Osteoblast (primary cell): Measurements from ENCODE around the gene RAD51B. TPM values are rescaled to one million over a fixed set of nuclear protein-coding genes. Genes with fewer than 3 reads are reported as not detected.

Experiments used
- DNase-seq: peaks from one replicate; pipeline ENCODE4 v3.0.0; 2011; ENCODE audit warnings: low spot score, mixed read lengths; ENCODE audit not compliant: insufficient read length; ENCODE audit errors: missing footprints
- H2AFZ ChIP-seq: 2 replicates; pipeline ENCODE4 v1.6.0; 2011; ENCODE audit warnings: mild to moderate bottlenecking, low read length
- H3K27ac ChIP-seq: 2 replicates; pipeline ENCODE4 v1.5.1; 2011; ENCODE audit warnings: mild to moderate bottlenecking, low read depth, low read length, moderate library complexity
- H3K27me3 ChIP-seq: 2 replicates; pipeline ENCODE4 v1.6.0; 2012; ENCODE audit warnings: mild to moderate bottlenecking, control low read depth, inconsistent platforms, low read length, moderate library complexity; ENCODE audit not compliant: insufficient read depth
- H3K36me3 ChIP-seq: 2 replicates; pipeline ENCODE4 v1.5.1; 2011; ENCODE audit warnings: mild to moderate bottlenecking, low read length, control low read depth, moderate library complexity; ENCODE audit not compliant: insufficient read depth
- H3K4me1 ChIP-seq: 2 replicates; pipeline ENCODE4 v1.5.1; 2011; ENCODE audit warnings: mild to moderate bottlenecking, low read length, control low read depth, moderate library complexity; ENCODE audit not compliant: insufficient read depth
- H3K4me2 ChIP-seq: 2 replicates; pipeline ENCODE4 v1.6.0; 2011; ENCODE audit warnings: mild to moderate bottlenecking, low read length; ENCODE audit not compliant: insufficient read depth
- H3K4me3 ChIP-seq: fragments of 200-600 bp; sonication (generic); 3 replicates; pipeline ENCODE4 v1.5.1; 2012; ENCODE audit warnings: mild to moderate bottlenecking, low read length, inconsistent platforms; ENCODE audit not compliant: insufficient read depth
- H3K79me2 ChIP-seq: 2 replicates; pipeline ENCODE4 v1.6.0; 2012; ENCODE audit warnings: mild to moderate bottlenecking, low read length, control low read depth, inconsistent platforms; ENCODE audit not compliant: insufficient read depth
- H3K9me3 ChIP-seq: 2 replicates; pipeline ENCODE4 v1.5.1; 2011; ENCODE audit warnings: low read depth, low read length, control low read depth
- H4K20me1 ChIP-seq: 2 replicates; pipeline ENCODE4 v1.6.0; 2012; ENCODE audit warnings: mild to moderate bottlenecking, low read length, control low read depth; ENCODE audit not compliant: insufficient read depth
- total RNA-seq: library from RNA; depleted of rRNA; stranded (reverse); fragments of >200 nt; gene quantifications from 2 replicates; pipeline ENCODE4 v1.2.3, GENCODE V29; 2012
- TF ChIP-seq, protein P1 (sequence below): IDR thresholded peaks from 2 replicates; pipeline ENCODE4 v1.5.1; 2011; ENCODE audit warnings: mild to moderate bottlenecking, low read depth, low read length, moderate library complexity; ENCODE audit errors: extremely low read depth

The RAD51B gene
- total RNA-seq, 1 donor = 13.8 TPM

DNA sequence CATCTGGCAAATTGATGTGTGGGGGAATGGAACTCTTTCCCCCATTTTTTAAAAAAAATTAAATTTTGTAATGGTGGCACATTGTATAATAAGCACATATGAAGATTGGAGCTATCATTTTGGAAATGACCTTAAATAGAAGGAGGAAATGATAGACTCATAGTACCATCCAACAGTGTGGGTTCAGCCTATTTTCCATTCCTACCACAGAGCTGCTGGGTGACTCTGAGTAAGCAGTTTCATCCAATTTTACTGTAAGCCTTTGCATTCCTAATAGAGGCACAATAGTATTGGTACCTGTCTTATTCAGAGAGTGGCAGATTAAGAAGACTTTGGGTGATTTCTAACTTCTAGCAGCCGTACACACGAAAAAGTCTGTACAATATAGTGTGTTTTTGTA lies 304.5 kb downstream of the RAD51B start:
- Histone ChIP-seq H2AFZ (no peak overlapping the region), H3K4me3 (no peak overlapping the region), H3K36me3 (no peaks in the 10 kb centered on the region), H4K20me1 (no peaks in the 10 kb centered on the region), H3K4me1 (peaks cover 9% of the 10 kb centered on the region), H3K9me3 (no peaks in the 10 kb centered on the region), H3K27ac (peak overlapping the region; percentile 53), H3K79me2 (no peaks in the 10 kb centered on the region), H3K27me3 (no peaks in the 10 kb centered on the region), H3K4me2 (no peak overlapping the region)
- DNase-seq = no peak
- TF ChIP-seq, protein P1, sequence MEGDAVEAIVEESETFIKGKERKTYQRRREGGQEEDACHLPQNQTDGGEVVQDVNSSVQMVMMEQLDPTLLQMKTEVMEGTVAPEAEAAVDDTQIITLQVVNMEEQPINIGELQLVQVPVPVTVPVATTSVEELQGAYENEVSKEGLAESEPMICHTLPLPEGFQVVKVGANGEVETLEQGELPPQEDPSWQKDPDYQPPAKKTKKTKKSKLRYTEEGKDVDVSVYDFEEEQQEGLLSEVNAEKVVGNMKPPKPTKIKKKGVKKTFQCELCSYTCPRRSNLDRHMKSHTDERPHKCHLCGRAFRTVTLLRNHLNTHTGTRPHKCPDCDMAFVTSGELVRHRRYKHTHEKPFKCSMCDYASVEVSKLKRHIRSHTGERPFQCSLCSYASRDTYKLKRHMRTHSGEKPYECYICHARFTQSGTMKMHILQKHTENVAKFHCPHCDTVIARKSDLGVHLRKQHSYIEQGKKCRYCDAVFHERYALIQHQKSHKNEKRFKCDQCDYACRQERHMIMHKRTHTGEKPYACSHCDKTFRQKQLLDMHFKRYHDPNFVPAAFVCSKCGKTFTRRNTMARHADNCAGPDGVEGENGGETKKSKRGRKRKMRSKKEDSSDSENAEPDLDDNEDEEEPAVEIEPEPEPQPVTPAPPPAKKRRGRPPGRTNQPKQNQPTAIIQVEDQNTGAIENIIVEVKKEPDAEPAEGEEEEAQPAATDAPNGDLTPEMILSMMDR = no peak

DNA sequence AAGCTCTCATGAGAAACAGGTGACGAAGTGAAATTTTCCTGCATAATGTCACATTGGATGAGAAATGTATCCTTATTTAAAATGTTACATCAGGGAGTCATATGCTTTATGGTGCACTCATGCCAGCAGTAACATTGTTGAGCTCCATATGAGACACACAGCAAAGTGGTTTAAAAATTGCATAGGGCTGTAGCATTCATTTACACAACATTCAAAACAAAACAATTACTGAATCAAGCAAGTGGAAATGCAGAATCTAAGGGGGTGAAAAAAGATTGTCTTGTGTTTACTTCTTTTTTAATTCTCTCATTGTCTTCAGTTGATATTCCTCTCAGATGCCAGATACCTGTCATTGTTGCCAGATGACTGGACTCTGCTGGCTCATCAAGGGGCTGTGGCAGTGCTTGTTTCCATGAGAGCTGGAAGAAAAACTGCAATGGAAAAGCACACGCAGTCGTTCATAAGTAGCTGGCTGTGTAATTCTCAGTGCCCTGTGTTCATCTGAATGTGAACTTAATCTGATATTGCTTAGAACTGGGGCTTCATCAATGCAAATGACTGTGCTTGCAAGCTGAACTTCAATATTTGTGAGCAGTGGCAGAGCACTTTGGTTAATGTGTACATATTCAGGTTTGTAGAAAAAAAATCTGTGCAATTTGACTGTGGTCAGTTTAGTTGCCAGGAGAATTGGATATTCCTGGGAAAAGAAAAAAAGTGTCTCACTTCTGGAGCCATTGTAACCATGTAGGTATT lies 305.6 kb downstream of the RAD51B start:
- H3K4me2 ChIP-seq = peak overlapping the region; percentile 56
- H2AFZ ChIP-seq = peak overlapping the region; percentile 30
- peaks cover 9% of the 10 kb centered on the region for H3K4me1 ChIP-seq
- no peaks in the 10 kb centered on the region for H3K27me3 ChIP-seq
- no peaks in the 10 kb centered on the region for H3K79me2 ChIP-seq
- H4K20me1 ChIP-seq = no peaks in the 10 kb centered on the region
- peak; percentile 38 for DNase-seq
- TF ChIP-seq, protein P1 = no peak
- H3K4me3 ChIP-seq = no peak overlapping the region
- no peaks in the 10 kb centered on the region for H3K36me3 ChIP-seq
- H3K9me3 ChIP-seq = no peaks in the 10 kb centered on the region
- H3K27ac ChIP-seq = peak overlapping the region; percentile 73

DNA sequence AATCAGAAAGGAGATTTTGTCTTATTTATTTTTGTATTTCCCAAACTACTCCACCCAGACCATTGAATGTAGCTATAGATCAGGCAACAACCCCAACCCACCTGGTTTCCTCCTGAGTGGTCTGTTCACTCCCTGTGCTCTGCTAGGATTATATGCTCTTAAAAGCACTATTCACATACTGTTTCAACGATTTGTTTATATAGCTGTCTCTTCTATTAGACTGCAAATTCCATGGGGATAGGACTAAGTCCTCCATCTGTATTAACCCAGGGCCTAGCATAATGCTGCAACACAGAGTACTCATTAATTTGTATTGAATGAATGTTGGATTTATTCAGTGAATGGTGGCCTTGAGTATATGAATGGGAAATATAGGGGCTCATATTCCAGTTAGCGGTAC lies 307.6 kb downstream of the RAD51B start:
- no peak overlapping the region for H3K4me3 ChIP-seq
- H2AFZ ChIP-seq = no peak overlapping the region
- TF ChIP-seq, protein P1 = no peak
- H3K36me3 ChIP-seq = no peaks in the 10 kb centered on the region
- H3K27me3 ChIP-seq = no peaks in the 10 kb centered on the region
- H4K20me1 ChIP-seq = no peaks in the 10 kb centered on the region
- no peaks in the 10 kb centered on the region for H3K9me3 ChIP-seq
- H3K27ac ChIP-seq = no peak overlapping the region
- H3K4me2 ChIP-seq = no peak overlapping the region
- H3K79me2 ChIP-seq = no peaks in the 10 kb centered on the region
- no peak for DNase-seq
- H3K4me1 ChIP-seq = peaks cover 9% of the 10 kb centered on the region

DNA sequence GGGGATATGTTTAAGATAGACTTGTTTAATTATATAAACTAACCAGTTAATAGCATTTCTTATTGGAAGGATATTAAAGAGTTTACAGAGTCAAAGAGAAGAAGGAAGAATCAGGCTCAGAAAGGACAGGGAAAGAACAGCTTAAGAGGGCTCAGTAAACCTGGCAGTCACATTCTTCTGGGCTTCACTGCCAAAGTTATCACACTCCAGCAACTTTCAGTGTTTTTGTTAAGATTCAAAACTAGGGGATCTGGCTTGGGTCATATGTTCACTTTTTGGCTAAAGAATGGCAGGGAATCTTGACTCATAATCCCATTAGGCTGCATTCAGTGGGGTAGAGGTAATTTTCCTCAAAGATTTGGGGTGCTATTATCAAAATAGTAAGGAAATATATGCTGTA lies 312.3 kb downstream of the RAD51B start:
- TF ChIP-seq, protein P1 = no peak
- DNase-seq = no peak
- Histone ChIP-seq H3K9me3 (no peaks in the 10 kb centered on the region), H3K27ac (no peak overlapping the region), H4K20me1 (no peaks in the 10 kb centered on the region), H3K79me2 (no peaks in the 10 kb centered on the region), H3K36me3 (no peaks in the 10 kb centered on the region), H2AFZ (no peak overlapping the region), H3K27me3 (no peaks in the 10 kb centered on the region), H3K4me1 (peaks cover 10% of the 10 kb centered on the region), H3K4me3 (no peak overlapping the region), H3K4me2 (no peak overlapping the region)
